Activated CD4-positive, alpha-beta memory T cell treated with anti-CD3 and anti-CD28 coated beads for 36 hours (primary cell): Measurements from ENCODE around the gene SCLT1. TPM values are rescaled to one million over a fixed set of nuclear protein-coding genes. Genes with fewer than 3 reads are reported as not detected.

Experiments used
- CTCF ChIA-PET: fragments of 350-600 bp; sonication (Branson Sonifier 250); formaldehyde crosslinking; loops from one replicate; lab custom pipeline; 2021; ENCODE audit warnings: antibody characterized with exemption, inconsistent platforms; lab: Charles Lee
- POLR2A ChIA-PET: fragments of 350-600 bp; sonication (Branson Sonifier 250); formaldehyde crosslinking; loops from one replicate; lab custom pipeline; 2021; ENCODE audit warnings: antibody characterized with exemption; lab: Charles Lee
- DNase-seq: peaks from one replicate; pipeline ENCODE4 v3.0.0-alpha.2; 2020
- H3K27ac Mint-ChIP-seq: one replicate; pipeline ENCODE4 v1.8.0; 2021; ENCODE audit warnings: mixed read lengths
- H3K27me3 Mint-ChIP-seq: one replicate; pipeline ENCODE4 v1.8.0; 2021; ENCODE audit warnings: mixed read lengths
- H3K36me3 Mint-ChIP-seq: one replicate; pipeline ENCODE4 v1.8.0; 2021; ENCODE audit warnings: mixed read lengths
- H3K4me1 Mint-ChIP-seq: one replicate; pipeline ENCODE4 v1.8.0; 2021; ENCODE audit warnings: low read depth, mixed read lengths
- H3K4me3 Mint-ChIP-seq: one replicate; pipeline ENCODE4 v1.8.0; 2021; ENCODE audit warnings: mild to moderate bottlenecking, mixed read lengths
- H3K9me3 Mint-ChIP-seq: one replicate; pipeline ENCODE4 v1.8.0; 2021; ENCODE audit warnings: mixed read lengths
- intact Hi-C: fragments of 100-400 bp; cut with micrococcal nuclease; formaldehyde crosslinking; loops from one replicate; pipeline ENCODE4 v1.15.1; 2023
- total RNA-seq, 2 experiments: library from RNA; stranded (reverse); gene quantifications; one replicate each; pipeline ENCODE4 v1.2.3, GENCODE V29; 2021

Gene SCLT1
- total RNA-seq, 2 experiments from 2014 or later, result 20.8 to 20.9 TPM

DNA sequence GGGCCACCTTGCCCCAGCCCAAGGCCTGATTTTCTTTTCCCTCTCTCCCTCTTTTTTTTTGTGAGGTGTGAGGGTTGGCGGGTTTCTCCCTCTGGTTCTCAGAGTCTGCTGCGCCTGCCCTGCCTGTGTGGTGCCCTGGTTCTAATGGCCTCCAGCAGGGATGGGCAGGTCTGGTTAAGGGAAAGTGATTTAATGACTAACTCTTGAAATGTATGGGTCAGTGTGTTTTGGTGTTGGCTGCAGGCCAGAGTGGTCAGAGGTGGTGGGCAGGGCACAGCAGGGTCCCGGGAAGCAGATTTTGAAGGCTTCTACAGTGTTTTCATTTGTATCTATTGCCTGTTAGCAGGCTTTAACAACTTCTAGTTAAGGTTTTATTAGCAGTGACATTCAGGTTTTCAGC lies 244.9 kb downstream of the SCLT1 start:
- intact Hi-C loops, result no loop called here
- peaks cover 67% of the 10 kb centered on the region for H3K36me3 Mint-ChIP-seq
- ChIA-PET CTCF (no interaction called here), POLR2A (no interaction called here)
- no peak overlapping the region for H3K4me3 Mint-ChIP-seq
- H3K27ac Mint-ChIP-seq, result peak overlapping the region; percentile 6
- no peaks in the 10 kb centered on the region for H3K9me3 Mint-ChIP-seq
- DNase-seq, result no peak
- peaks cover 15% of the 10 kb centered on the region for H3K4me1 Mint-ChIP-seq
- H3K27me3 Mint-ChIP-seq, result no peaks in the 10 kb centered on the region

DNA sequence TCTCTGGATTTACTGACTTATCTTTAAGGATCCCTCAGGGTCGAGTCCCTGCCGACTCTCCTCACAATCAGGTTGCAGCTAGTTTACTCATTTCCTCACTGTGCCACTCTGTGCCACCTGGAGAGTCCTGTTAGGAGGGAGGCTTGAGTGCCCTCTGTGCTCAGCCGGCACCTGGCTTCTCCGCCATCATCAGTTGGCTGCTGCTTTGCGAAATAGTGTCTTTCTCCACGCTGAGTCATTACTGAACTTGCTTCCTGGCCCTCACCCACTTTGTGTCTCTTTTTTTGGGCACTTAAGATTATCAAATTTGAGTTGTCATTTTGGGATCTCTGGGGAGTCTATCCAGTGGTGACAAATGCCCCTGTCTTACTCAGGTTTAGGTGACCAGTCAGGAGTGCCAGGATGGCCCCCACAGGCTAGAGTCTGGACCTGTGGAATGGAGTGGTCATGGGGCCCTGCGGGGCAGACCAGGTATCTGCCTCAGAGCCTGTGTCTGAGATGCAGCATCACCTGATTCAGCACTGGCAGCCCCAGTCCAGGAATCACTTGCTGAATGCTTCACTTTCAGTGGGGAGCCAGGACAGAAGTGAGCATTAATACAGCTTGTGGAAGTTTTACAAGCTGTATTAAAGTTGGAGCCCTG lies 246.1 kb downstream of the SCLT1 start:
- intact Hi-C loops, result no loop called here
- peak overlapping the region; percentile 65 for H3K27ac Mint-ChIP-seq

DNA sequence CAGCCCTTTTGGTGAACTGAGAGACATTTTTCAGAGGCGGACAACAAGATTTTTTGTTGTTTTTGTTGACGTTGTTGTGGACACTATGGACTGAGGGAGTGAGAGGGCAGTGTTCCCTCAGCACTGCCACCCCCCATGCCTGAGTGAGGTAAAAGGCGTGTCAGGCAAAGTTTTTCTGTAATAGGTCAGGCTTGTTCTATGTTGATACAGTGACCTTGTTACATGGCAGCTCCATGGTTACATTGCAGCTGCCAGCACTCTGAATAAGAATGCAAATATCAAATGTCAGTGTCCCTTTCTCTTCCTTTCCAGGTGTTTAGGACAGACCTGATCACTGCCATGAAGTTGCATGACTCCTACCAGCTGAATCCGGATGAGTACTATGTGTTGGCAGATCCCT lies 247.3 kb downstream of the SCLT1 start:
- H3K9me3 Mint-ChIP-seq, result no peaks in the 10 kb centered on the region
- H3K4me3 Mint-ChIP-seq, result no peak overlapping the region
- no peak overlapping the region for H3K27ac Mint-ChIP-seq
- peaks cover 61% of the 10 kb centered on the region for H3K36me3 Mint-ChIP-seq
- peaks cover 13% of the 10 kb centered on the region for H3K4me1 Mint-ChIP-seq
- no peaks in the 10 kb centered on the region for H3K27me3 Mint-ChIP-seq
- CTCF ChIA-PET, result no interaction called here
- intact Hi-C loops, result no loop called here
- POLR2A ChIA-PET, result no interaction called here
- no peak for DNase-seq

More for the DNA sequence above, 246.1 kb downstream of the SCLT1 start:
- ChIA-PET POLR2A (no interaction called here), CTCF (no interaction called here)
- peaks cover 68% of the 10 kb centered on the region for H3K36me3 Mint-ChIP-seq
- no peaks in the 10 kb centered on the region for H3K9me3 Mint-ChIP-seq
- H3K4me1 Mint-ChIP-seq, result peaks cover 7% of the 10 kb centered on the region
- no peaks in the 10 kb centered on the region for H3K27me3 Mint-ChIP-seq
- H3K4me3 Mint-ChIP-seq, result no peak overlapping the region
- no peak for DNase-seq

DNA sequence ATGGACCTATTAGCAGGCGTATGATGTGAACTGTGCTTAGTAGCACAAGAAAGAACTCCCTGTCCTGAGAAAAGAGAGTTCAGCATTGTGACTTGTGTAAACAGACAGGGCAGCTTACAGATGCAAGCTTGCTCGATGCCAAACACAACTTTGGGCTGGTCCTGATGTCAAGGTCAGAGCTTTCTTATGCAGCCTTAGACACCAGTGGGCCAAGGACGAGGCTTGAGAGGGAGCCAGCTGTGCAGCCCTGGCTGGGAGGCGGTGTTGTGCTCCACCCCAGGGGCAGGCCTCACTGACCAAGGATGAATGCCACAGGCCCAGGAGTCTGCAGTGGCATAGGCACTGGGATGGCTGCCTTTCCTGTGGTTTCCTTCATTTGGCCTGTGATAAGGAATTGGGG lies 248.4 kb downstream of the SCLT1 start:
- H3K27ac Mint-ChIP-seq, result no peak overlapping the region
- peaks cover 21% of the 10 kb centered on the region for H3K4me1 Mint-ChIP-seq
- CTCF ChIA-PET, result no interaction called here
- intact Hi-C loops, result no loop called here
- no peaks in the 10 kb centered on the region for H3K9me3 Mint-ChIP-seq
- no peaks in the 10 kb centered on the region for H3K27me3 Mint-ChIP-seq
- peaks cover 55% of the 10 kb centered on the region for H3K36me3 Mint-ChIP-seq
- no peak overlapping the region for H3K4me3 Mint-ChIP-seq
- POLR2A ChIA-PET, result no interaction called here
- DNase-seq, result no peak

DNA sequence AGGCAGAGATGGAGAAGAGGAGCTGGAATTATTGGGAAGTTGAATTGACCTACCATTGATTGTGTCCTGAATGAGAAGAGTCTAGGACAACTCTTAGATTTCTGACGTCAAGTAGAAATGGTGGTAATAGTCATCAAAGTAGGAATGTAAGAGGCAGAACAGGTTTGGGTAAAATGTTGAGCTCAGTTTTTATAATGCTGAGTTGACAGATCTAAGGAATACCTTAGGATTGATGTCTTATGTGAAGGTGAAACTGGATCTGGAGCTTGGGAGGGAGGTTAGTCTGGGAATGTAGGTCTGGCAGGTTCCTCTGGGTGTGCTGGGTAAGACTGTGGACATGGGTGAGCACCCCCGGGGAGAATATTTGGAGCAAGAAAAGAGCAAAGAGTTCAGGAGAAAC lies 251.9 kb downstream of the SCLT1 start:
- H3K27me3 Mint-ChIP-seq, result no peaks in the 10 kb centered on the region
- H3K36me3 Mint-ChIP-seq, result peaks cover 32% of the 10 kb centered on the region
- intact Hi-C loops, result no loop called here
- ChIA-PET CTCF (interaction anchor here (0.9 to 2.6 kb wide), 2 partner anchors 10 to 22 kb away, joined by 3 to 9 read pairs; no protein-coding TSS in a partner anchor), POLR2A (no interaction called here)
- peak overlapping the region; percentile 63 for H3K27ac Mint-ChIP-seq
- DNase-seq, result no peak
- peaks cover 45% of the 10 kb centered on the region for H3K4me1 Mint-ChIP-seq
- H3K9me3 Mint-ChIP-seq, result no peaks in the 10 kb centered on the region
- no peak overlapping the region for H3K4me3 Mint-ChIP-seq

DNA sequence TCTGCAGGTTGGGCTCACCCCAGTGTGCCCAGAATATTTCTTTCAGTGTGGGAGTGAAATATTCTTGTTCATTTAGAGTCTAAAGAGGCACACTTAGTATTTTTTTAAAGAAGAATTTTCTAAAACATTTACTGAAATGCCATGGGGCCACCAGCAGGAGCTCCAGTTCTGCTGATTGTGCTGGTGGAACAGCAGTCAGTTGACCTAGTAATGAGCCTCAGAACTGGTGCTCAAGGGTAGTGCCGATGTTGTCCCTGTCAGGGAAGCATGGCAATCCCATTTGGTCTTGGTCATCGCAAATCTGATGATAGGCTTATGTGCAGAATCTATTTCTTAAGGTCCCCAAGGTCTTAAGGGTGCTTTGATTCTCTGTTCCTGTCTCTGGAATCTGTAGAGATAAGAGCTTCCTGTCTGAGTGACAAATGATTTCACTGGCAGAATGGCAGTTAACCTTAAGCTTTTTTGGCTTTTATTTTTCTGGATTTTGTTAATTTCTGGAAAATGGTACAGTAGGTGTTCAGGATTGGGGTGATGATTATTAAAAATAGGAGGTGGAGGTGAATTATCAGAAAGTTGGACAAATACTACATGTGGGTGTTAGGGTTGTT lies 252.5 kb downstream of the SCLT1 start:
- H3K9me3 Mint-ChIP-seq, result no peaks in the 10 kb centered on the region
- CTCF ChIA-PET, result interaction anchor here (0.9 to 2.6 kb wide), 2 partner anchors 10 to 22 kb away, joined by 3 to 9 read pairs; no protein-coding TSS in a partner anchor

DNA sequence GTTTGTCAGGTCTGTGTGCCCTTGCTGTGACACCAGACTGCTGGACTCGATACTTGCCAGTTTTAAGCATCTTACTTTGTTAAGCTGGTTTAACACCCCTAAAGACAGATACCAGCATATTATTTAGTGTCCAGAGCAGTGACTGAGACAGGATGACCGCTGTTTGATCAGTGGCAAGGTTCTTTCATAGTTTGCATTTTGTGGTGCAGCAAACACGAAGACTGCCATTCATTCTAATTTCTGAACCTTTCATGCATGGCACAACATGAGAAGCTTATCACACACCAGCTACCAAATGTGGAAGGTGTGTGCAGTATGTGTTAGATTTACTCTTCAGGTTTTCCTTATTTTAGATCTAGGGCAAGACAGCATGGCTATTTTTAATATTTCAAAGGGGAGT lies 255.7 kb downstream of the SCLT1 start:
- ChIA-PET CTCF (interaction anchor here (1.1 kb wide), 1 partner anchor 31 kb away, joined by 3 read pairs; no protein-coding TSS in a partner anchor), POLR2A (interaction anchor here (0.8 kb wide), 1 partner anchor 25 kb away, joined by 3 read pairs; no protein-coding TSS in a partner anchor)
- peaks cover 16% of the 10 kb centered on the region for H3K36me3 Mint-ChIP-seq
- DNase-seq, result no peak
- H3K27ac Mint-ChIP-seq, result peak overlapping the region; percentile 33
- H3K4me3 Mint-ChIP-seq, result no peak overlapping the region
- intact Hi-C loops, result no loop called here
- peaks cover 57% of the 10 kb centered on the region for H3K4me1 Mint-ChIP-seq
- H3K27me3 Mint-ChIP-seq, result no peaks in the 10 kb centered on the region
- no peaks in the 10 kb centered on the region for H3K9me3 Mint-ChIP-seq

More for the DNA sequence above, 252.5 kb downstream of the SCLT1 start:
- POLR2A ChIA-PET, result no interaction called here
- no peak for DNase-seq
- Mint-ChIP-seq H3K4me1 (peaks cover 47% of the 10 kb centered on the region), H3K4me3 (no peak overlapping the region), H3K27me3 (no peaks in the 10 kb centered on the region), H3K27ac (peak overlapping the region; percentile 63), H3K36me3 (peaks cover 28% of the 10 kb centered on the region)
- intact Hi-C loops, result no loop called here

DNA sequence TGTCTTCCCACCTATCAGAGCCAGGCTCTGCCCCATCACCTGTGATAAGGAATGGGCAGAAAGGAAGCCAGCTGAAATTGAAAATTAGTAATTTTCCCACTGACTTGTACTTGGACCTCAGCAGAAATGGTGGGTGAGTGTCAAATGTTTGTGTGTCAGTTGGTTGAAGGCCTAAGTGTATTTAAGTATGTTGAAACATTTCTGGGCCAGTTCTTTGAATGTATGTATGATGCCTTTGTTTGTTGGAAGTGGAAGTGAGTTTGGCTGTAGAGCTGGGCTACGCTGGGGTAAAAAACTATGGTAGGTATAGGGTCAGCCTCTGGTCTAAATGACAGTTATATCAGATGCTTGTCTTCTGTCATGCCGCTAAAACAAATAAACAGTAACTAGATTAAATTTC lies 256.1 kb downstream of the SCLT1 start:
- CTCF ChIA-PET, result interaction anchor here (1.1 kb wide), 1 partner anchor 32 kb away, joined by 3 read pairs; no protein-coding TSS in a partner anchor
- POLR2A ChIA-PET, result interaction anchor here (0.8 kb wide), 1 partner anchor 25 kb away, joined by 3 read pairs; no protein-coding TSS in a partner anchor
- Mint-ChIP-seq H3K4me3 (no peak overlapping the region), H3K9me3 (no peaks in the 10 kb centered on the region), H3K27me3 (no peaks in the 10 kb centered on the region), H3K36me3 (peaks cover 17% of the 10 kb centered on the region), H3K4me1 (peaks cover 60% of the 10 kb centered on the region), H3K27ac (peak overlapping the region; percentile 29)
- DNase-seq, result no peak
- intact Hi-C loops, result no loop called here

DNA sequence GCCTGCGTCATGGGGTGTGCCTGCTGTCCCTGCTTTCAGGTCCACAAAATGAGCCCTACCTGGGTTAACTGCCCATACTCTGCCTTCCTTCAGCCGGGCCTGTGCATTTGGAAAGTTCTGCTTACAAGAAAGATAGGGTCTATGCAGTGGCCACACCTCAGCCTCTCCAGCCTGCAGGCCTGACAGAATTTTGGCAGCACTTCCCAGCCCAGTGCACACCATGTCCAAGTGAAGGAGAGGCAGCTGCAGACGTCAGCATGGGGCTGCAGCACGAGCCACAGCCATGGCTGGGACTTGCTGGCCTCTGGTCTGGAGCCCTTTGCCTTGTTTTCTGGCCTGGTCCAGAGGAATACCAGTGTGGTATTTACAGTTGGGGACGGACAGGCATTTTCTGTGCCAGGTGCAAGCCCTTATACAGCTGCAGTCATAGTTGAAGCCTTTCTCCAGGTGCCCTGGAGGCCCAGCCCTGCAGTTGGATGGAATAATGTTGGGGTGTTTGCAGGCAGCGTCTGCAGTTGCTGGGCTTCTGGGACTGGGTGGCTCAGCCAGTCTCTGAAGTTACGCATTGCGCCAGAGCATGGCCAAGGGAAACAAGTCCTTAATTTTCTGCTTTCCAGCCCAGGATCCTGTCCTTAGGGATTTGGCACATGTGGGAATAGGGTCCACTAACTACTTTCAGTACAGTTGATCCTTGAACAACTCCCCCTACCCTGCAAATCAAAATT lies 257.7 kb downstream of the SCLT1 start:
- H3K36me3 Mint-ChIP-seq, result peaks cover 16% of the 10 kb centered on the region
- H3K9me3 Mint-ChIP-seq, result no peaks in the 10 kb centered on the region
- intact Hi-C loops, result no loop called here
- CTCF ChIA-PET, result no interaction called here
- H3K27me3 Mint-ChIP-seq, result no peaks in the 10 kb centered on the region
- no peak overlapping the region for H3K27ac Mint-ChIP-seq
- peaks cover 54% of the 10 kb centered on the region for H3K4me1 Mint-ChIP-seq
- H3K4me3 Mint-ChIP-seq, result no peak overlapping the region
- POLR2A ChIA-PET, result no interaction called here
- no peak for DNase-seq

Other genes with a start within 250 kb of the SCLT1 start
- 10 to 100 TPM; 17.1 to 17.6 TPM for gene C4orf33, start 2.6 kb upstream of the SCLT1 start, total RNA-seq